GM12801 (cell line): ENCODE measurements around the gene SOX12.

Experiments
- TF ChIP-seq, protein P1 (sequence below): IDR thresholded peaks from one replicate; pipeline ENCODE4 v1.5.1; 2011; ENCODE audit warnings: control low read depth; ENCODE audit not compliant: insufficient read length; ENCODE audit errors: extremely low read depth

SOX12 gene

DNA sequence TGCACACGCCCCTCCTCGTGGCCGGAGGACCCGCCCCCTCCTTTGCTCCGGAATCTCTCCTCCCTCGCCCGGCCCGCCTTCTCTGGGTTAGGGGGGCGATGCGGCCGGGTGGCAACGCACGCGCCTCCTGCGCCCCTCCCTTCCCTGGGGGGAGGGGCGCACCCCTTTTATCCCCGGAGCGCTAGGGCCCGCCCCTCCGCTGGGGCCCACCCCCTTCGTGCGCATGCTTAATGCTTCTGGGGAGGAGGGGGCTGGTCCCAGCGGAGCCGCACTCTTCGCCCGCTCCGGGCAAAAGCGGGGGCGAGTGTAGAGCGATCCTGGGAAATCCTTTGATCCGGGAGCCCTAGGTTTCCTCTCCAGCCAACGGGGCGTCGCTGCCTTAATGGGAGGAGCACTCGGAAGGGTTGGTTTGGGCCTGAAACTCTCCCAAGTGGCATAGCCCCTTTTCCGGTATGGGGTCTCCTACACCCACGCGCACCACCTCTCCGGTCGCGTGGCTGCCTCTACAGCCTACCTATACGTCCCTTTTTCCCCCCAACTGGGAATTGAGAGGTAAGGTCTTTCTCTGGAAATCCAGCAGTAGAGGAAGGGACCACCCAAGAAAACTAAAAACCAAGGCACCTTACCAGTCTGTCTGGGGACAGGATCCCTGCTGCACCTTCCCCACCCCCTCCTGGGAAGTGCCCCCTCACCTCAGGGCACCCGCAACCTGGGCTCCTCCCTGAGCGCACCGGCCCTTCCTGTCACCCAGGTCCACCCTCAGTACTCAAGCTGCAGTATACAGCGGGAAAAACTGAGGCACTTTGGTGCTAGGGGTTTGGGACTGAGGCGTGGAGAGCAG is 2.1 kb downstream of the SOX12 start:
- TF ChIP-seq, protein P1, sequence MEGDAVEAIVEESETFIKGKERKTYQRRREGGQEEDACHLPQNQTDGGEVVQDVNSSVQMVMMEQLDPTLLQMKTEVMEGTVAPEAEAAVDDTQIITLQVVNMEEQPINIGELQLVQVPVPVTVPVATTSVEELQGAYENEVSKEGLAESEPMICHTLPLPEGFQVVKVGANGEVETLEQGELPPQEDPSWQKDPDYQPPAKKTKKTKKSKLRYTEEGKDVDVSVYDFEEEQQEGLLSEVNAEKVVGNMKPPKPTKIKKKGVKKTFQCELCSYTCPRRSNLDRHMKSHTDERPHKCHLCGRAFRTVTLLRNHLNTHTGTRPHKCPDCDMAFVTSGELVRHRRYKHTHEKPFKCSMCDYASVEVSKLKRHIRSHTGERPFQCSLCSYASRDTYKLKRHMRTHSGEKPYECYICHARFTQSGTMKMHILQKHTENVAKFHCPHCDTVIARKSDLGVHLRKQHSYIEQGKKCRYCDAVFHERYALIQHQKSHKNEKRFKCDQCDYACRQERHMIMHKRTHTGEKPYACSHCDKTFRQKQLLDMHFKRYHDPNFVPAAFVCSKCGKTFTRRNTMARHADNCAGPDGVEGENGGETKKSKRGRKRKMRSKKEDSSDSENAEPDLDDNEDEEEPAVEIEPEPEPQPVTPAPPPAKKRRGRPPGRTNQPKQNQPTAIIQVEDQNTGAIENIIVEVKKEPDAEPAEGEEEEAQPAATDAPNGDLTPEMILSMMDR, result no peak

DNA sequence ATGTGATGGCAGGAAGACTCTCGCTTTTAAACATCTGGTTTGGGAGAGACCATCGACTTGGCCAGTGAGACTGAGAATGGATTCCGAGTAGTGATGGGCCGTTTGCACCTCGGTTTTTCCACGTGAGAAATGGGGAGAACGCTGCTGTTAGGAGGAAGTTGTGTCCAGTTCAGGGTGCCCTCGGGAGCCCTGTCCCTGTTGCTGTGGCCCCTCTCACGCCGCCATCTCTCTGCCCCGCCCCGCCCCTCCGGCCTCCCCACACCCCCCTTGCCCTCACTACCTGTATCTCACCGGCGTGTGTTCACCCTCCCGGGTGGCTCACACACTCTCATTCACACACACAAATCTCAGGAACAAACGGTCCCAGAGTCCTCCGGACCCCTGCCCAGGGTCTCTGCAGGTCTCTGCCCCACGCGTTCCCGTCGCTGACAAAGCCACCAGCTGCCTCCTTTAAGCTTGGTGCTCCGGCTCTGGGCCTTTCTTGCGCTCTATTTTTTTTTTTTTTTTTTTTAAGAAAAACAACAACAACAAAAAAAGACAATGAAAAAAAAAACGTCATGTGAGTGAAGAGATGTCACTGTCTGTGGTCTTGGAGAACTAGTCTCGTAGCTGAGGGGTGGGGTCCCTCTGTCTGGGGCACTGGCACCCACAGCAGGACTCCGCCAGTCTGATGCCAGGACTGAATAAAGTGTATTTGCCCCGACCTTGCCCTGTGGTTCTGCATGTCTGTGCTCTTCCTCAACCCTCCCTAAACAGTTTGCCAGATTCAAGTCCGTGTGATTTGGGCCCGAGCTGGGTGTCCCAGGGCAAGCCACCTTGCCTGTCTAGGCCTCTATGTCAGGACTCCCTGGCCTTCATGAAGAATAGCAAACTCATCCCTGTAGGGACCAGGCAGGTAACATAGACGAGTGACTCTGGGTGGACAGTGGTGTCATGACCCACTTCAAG is 2.9 kb downstream of the SOX12 start:
- TF ChIP-seq, protein P1, result no peak

DNA sequence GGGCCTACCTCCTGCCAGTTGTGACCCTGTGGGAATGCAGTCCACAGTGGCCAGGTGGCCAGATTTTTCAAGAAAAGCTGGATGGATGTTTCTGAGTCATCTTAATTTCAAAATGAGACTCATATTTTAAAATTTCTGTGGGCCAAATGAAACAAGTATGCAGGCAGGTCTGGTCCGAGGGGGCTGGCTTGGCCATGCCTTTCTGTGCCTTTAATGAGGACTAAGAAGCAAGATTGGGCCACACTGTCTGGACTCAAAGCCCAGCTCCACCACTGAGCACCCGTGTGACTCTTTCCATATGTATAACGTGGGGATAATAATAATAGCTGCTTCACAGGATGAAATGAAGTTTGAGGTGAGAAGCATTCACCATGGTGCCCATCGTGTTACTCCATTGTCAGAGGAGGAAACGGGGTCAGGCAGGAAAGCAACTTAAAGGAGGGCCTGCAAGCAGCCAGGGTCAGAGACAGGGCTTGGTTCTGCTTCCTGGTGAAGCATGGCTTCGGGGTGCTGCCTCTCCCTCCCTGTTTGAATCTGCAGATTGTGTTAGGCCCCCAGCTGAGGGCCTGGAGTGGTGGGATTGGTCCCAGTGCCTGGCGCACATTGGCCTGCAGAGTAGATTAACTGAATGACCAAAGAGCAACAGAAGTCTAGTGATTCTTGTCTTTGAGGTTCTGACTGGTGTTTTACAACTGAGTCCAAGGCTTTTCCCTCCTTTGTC is 3.8 kb downstream of the SOX12 start:
- TF ChIP-seq, protein P1, result no peak

DNA sequence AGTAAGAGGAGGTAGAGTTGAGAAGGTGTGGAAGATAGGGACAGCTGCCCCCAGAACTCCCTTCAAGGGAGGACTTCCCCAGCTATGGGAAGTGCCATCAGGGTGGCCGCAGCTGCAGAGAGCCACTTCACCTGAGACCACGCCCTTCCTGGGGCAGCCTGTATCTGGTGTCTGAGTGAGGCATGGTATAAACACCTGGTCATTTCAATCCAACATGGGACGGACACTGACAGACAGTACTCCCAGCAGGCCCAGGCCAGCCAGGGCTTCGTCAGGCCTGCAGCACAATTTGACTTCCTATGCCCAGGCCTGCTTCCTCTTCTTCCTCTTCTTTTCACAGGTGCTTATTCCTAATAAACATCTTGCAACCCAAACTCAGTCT is 4.5 kb downstream of the SOX12 start:
- TF ChIP-seq, protein P1, result no peak

DNA sequence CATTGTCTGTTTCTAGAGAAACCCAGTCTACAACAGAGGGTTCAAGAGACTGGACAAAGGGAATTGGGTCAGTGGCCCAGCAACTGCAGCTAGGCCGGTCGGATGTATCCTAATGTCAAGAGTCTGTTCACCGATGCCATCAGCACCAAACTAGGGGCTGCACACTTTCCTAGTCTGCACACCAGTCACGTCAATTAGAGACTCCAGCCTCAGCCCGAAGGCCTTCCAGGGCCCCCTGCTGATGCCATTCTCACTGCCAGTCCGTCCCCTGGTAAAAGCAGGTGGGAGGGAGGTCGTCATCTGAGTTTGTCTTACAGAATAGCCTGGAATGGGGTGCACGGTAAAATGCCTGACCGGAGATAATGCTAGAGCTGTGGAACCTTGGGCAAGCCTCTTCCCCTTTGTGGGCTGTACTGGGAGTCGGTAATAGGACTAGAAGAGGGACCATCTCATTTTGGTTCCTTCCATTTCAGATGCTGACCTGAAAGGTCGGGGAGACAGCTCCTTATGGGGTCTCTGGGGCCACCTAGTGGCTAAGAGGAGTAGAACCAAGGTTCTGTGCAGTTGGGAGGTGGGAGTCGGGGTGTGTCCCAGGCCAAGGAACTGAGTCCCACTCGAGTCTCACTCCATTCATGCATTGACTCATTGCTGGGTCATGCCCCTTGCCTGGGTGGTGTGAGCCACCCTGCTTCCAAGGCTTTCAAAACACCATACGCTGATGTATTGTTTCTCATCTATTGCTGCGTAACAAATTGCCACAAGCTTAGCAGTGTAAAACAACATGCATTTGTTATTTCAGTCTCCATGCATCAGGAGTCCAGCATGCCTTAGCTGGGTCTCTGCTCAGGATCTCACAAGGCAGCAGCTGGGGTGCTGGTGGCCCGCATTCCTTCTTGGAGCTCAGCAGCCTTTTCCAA is 5.1 kb downstream of the SOX12 start:
- TF ChIP-seq, protein P1, result no peak

DNA sequence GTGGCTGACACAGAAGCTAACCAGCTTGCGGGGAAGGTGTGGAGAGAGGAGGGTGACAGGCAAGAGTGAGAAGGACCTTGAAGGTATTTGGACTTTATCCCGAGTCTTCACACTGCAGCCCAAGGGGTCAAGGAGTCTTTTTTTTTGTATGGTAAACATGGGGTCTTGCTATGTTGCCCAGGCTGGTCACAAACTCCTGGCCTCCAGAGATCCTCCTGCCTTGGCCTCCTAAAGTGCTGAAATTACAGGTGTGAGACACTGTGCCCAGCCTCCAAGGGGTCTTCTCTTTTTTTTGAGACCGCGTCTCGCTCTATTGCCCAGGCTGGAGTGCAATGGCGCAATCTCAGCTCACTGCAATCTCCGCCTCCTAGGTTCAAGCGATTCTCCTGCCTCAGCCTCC is 9.2 kb downstream of the SOX12 start:
- TF ChIP-seq, protein P1, result no peak
